HEK293 (cell line): ENCODE results near the gene TIMM10B.

Experiments used
- CTCF ChIA-PET: fragments of 350-600 bp; formaldehyde crosslinking; extraction: SDS; loops from one replicate; lab custom pipeline; 2021; ENCODE audit warnings: antibody characterized with exemption; lab: Yijun Ruan, JAX
- POLR2A ChIA-PET: fragments of 300-600 bp; formaldehyde crosslinking; extraction: SDS; loops from one replicate; lab custom pipeline; 2020; ENCODE audit warnings: antibody characterized with exemption, inconsistent platforms; lab: Yijun Ruan, JAX
- H3K27ac ChIP-seq: fragments of 200-500 bp; sonication (Bioruptor generic); 2 replicates; pipeline ENCODE4 v1.5.1; 2014; ENCODE audit warnings: low read depth, low read length, control low read depth, inconsistent platforms; ENCODE audit errors: extremely low read depth
- H3K36me3 ChIP-seq, 2 experiments: fragments of 200-500 bp in 1 of 2; sonication (Bioruptor generic) in 1 of 2; 1 replicate in 1 of 2; 2 replicates in 1 of 2; pipeline ENCODE4 v1.5.1; 2014 to 2017; ENCODE audit warnings: inconsistent platforms in 2 of 2, low read length in 2 of 2; ENCODE audit not compliant: control insufficient read depth in 2 of 2, insufficient read depth in 1 of 2
- H3K4me1 ChIP-seq: fragments of 200-500 bp; sonication (Bioruptor generic); 2 replicates; pipeline ENCODE4 v1.5.1; 2014; ENCODE audit warnings: mild to moderate bottlenecking, low read length, inconsistent platforms; ENCODE audit not compliant: control insufficient read depth, insufficient read depth
- H3K4me3 ChIP-seq: 2 replicates; pipeline ENCODE4 v1.5.1; 2011; ENCODE audit warnings: low read depth, mild to moderate bottlenecking, control low read depth, low read length, moderate library complexity
- H3K9me3 ChIP-seq: fragments of 200-500 bp; sonication (Bioruptor generic); 2 replicates; pipeline ENCODE4 v1.5.1; 2014; ENCODE audit warnings: low read depth, low read length, inconsistent platforms; ENCODE audit not compliant: control insufficient read depth, insufficient read depth
- GLI2 ChIP-seq: fragments of 450-650 bp; formaldehyde crosslinking; IDR thresholded peaks from 2 replicates; pipeline ENCODE4; 2017; ENCODE audit warnings: missing biosample characterization, missing genetic modification characterization, low read depth, borderline replicate concordance
- GLIS1 ChIP-seq: fragments of 450-650 bp; formaldehyde crosslinking; IDR thresholded peaks from 2 replicates; pipeline ENCODE4 v1.5.1; 2016; ENCODE audit warnings: missing biosample characterization, missing genetic modification characterization
- KLF1 ChIP-seq: fragments of 450-650 bp; formaldehyde crosslinking; IDR thresholded peaks from 2 replicates; pipeline ENCODE4 v1.5.1; 2016; ENCODE audit warnings: missing biosample characterization, missing genetic modification characterization
- KLF8 ChIP-seq: fragments of 450-650 bp; formaldehyde crosslinking; IDR thresholded peaks from 2 replicates; pipeline ENCODE4 v1.5.1; 2016; ENCODE audit warnings: missing biosample characterization, missing genetic modification characterization
- SP2 ChIP-seq: fragments of 450-650 bp; formaldehyde crosslinking; IDR thresholded peaks from 2 replicates; pipeline ENCODE4 v1.5.1; 2016; ENCODE audit warnings: missing biosample characterization, missing genetic modification characterization
- SP3 ChIP-seq: fragments of 450-650 bp; formaldehyde crosslinking; IDR thresholded peaks from 2 replicates; pipeline ENCODE4 v1.5.1; 2016; ENCODE audit warnings: missing biosample characterization, missing genetic modification characterization
- ZBTB20 ChIP-seq: fragments of 450-650 bp; formaldehyde crosslinking; IDR thresholded peaks from 2 replicates; pipeline ENCODE4 v1.5.1; 2016; ENCODE audit warnings: missing biosample characterization, missing genetic modification characterization
- ZFP3 ChIP-seq: fragments of 450-650 bp; formaldehyde crosslinking; IDR thresholded peaks from 2 replicates; pipeline ENCODE4 v1.5.1; 2016; ENCODE audit warnings: low read depth, missing biosample characterization, missing genetic modification characterization
- ZNF132 ChIP-seq: fragments of 450-650 bp; formaldehyde crosslinking; IDR thresholded peaks from 2 replicates; pipeline ENCODE4 v1.5.1; 2017; ENCODE audit warnings: missing biosample characterization, missing genetic modification characterization, borderline replicate concordance
- ZNF133 ChIP-seq: fragments of 450-650 bp; formaldehyde crosslinking; IDR thresholded peaks from 2 replicates; pipeline ENCODE4 v1.5.1; 2016; ENCODE audit warnings: missing biosample characterization, missing genetic modification characterization
- ZNF335 ChIP-seq: fragments of 450-650 bp; formaldehyde crosslinking; conservative IDR thresholded peaks from 2 replicates; pipeline ENCODE4 v1.5.1; 2016; ENCODE audit warnings: missing biosample characterization, missing genetic modification characterization
- ZNF366 ChIP-seq: fragments of 450-650 bp; formaldehyde crosslinking; conservative IDR thresholded peaks from 2 replicates; pipeline ENCODE4 v1.5.1; 2016; ENCODE audit warnings: missing biosample characterization, missing genetic modification characterization
- ZNF571 ChIP-seq: fragments of 450-650 bp; formaldehyde crosslinking; IDR thresholded peaks from 2 replicates; pipeline ENCODE4 v1.5.0; 2017; ENCODE audit warnings: missing biosample characterization, missing genetic modification characterization
- ZNF585B ChIP-seq: fragments of 450-650 bp; formaldehyde crosslinking; IDR thresholded peaks from 2 replicates; pipeline ENCODE4 v1.5.1; 2016; ENCODE audit warnings: missing biosample characterization, missing genetic modification characterization
- ZNF654 ChIP-seq: fragments of 450-650 bp; formaldehyde crosslinking; IDR thresholded peaks from 2 replicates; pipeline ENCODE4 v1.5.1; 2016; ENCODE audit warnings: low read depth, missing biosample characterization, missing genetic modification characterization
- ZNF76 ChIP-seq: fragments of 450-650 bp; formaldehyde crosslinking; IDR thresholded peaks from 2 replicates; pipeline ENCODE4; 2016; ENCODE audit warnings: low read depth, missing biosample characterization, missing genetic modification characterization, borderline replicate concordance
- TF ChIP-seq, protein P1 (sequence below): fragments of 450-650 bp; formaldehyde crosslinking; IDR thresholded peaks from 2 replicates; pipeline ENCODE4 v1.5.1; 2017; ENCODE audit warnings: missing biosample characterization, mild to moderate bottlenecking, missing genetic modification characterization, moderate library complexity
- TF ChIP-seq, protein P2 (sequence below): fragments of 450-650 bp; formaldehyde crosslinking; IDR thresholded peaks from 2 replicates; pipeline ENCODE4 v1.5.1; 2016; ENCODE audit warnings: missing biosample characterization, missing genetic modification characterization
- TF ChIP-seq, protein P3 (sequence below): fragments of 450-650 bp; formaldehyde crosslinking; IDR thresholded peaks from 2 replicates; pipeline ENCODE4 v1.5.1; 2016; ENCODE audit warnings: missing biosample characterization, missing genetic modification characterization

Gene TIMM10B

DNA sequence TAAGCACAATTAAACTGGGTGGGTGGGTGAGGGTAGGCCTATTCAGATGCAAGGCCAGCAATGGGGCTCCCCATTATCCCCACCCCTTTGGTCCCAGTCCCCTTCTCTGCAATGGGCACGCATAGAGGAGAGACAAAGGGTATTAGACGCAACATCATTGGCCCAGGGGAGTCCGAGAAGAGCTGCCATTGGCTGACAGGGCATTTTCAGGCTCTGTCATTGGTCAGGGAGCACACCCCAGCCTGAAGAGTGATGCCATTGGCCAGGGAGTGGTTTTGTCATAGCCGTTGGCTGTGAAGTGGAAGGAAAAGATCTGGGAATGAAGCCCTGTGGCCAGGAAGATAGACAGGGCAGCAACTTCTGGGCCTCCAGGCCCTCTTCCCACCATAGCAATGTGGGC lies 4.7 kb upstream of the TIMM10B start:
- ChIA-PET POLR2A (no interaction called here), CTCF (interaction anchor here (6.3 kb wide), 1 partner anchor 98 kb away, joined by 27 read pairs; no protein-coding TSS in a partner anchor)
- H3K4me1 ChIP-seq, result no peaks in the 10 kb centered on the region

DNA sequence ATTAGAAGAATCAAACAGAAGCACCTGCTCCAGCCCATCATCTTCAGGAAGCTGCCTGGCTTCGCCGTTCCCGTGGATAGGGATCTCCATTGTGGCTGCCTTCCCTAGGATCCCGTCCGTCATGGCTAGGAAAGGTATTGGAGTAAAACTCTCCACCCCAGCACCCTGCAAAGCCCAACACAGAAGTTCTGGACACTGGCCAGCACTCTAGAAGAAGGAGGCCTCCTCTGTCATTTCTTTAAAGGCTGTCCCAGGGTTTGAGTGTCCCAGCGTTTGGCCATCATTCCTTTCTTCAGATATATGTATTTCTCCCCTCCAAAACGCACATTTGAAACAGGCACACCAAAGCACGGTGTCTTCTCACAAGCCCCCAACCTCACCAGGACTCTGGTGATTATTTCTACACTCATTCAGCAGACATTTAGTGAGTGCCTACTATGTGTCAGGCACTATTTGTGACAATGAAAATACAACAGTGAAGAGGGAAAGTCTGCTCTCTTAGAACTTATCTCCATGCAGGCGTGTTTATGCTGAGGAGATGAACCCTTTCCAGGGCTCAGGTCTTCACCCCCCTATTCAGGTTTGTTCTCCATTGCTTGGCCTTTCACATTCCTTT lies 894 bp upstream of the TIMM10B start:
- no peaks in the 10 kb centered on the region for H3K4me1 ChIP-seq
- TF ChIP-seq, protein P1, sequence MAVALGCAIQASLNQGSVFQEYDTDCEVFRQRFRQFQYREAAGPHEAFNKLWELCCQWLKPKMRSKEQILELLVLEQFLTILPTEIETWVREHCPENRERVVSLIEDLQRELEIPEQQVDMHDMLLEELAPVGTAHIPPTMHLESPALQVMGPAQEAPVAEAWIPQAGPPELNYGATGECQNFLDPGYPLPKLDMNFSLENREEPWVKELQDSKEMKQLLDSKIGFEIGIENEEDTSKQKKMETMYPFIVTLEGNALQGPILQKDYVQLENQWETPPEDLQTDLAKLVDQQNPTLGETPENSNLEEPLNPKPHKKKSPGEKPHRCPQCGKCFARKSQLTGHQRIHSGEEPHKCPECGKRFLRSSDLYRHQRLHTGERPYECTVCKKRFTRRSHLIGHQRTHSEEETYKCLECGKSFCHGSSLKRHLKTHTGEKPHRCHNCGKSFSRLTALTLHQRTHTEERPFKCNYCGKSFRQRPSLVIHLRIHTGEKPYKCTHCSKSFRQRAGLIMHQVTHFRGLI (tag by site-specific recombination), result peak; percentile 64
- TF ChIP-seq GLI2 (no peak), KLF1 (no peak), ZNF76 (tag by site-specific recombination) (no peak)
- POLR2A ChIA-PET, result interaction anchor here (1.0 to 1.3 kb wide), 2 partner anchors 41 to 203 kb away, joined by 3 to 6 read pairs; partner anchors contain the start of gene MRPL17
- peaks cover 0 to 75% of the 10 kb centered on the region in 2 experiments; a peak in 1 of 3 replicates for H3K36me3 ChIP-seq
- H3K9me3 ChIP-seq, result no peaks in the 10 kb centered on the region
- CTCF ChIA-PET, result interaction anchor here (0.9 kb wide), 1 partner anchor 102 kb away, joined by 4 read pairs; no protein-coding TSS in a partner anchor
- peak overlapping the region; percentile 73 for H3K4me3 ChIP-seq
- no peak overlapping the region; the same call in 1 of the 2 replicates for H3K27ac ChIP-seq

More for the DNA sequence above, 4.7 kb upstream of the TIMM10B start:
- TF ChIP-seq KLF8 (no peak), SP3 (tag by site-specific recombination) (no peak), ZFP3 (tag by site-specific recombination) (no peak), ZNF366 (tag by site-specific recombination) (no peak), SP2 (tag by site-specific recombination) (peak; percentile 40), ZNF654 (no peak)
- TF ChIP-seq, all 188 proteins: peak for 1
- no peak overlapping the region for H3K27ac ChIP-seq
- H3K9me3 ChIP-seq, result no peaks in the 10 kb centered on the region
- H3K4me3 ChIP-seq, result no peak overlapping the region
- peaks cover 0 to 41% of the 10 kb centered on the region in 2 experiments; a peak in 1 of 3 replicates for H3K36me3 ChIP-seq

DNA sequence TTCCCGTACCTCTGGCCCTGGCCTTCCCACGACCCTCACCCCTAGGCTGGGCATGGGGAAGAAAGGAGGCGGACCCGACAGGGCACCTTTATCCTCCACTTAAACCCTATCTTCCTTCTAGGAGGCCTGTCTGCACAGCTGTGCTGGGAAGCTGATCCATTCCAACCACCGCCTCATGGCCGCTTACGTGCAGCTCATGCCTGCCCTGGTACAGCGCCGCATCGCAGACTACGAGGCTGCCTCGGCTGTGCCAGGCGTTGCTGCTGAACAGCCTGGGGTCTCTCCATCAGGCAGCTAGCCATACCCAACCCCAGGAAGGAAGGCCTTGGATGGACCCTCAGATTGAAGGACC lies 599 bp downstream of the TIMM10B start:
- H3K27ac ChIP-seq, result 0 out of 2 replicates have a peak overlapping the region, but pooled peaks have one; percentile 18
- POLR2A ChIA-PET, result interaction anchor here (0.8 to 2.9 kb wide), 15 partner anchors 8 to 247 kb away, joined by 3 to 40 read pairs (median 6); partner anchors contain the start of genes APBB1, FHIP1B, MRPL17 and SMPD1
- H3K9me3 ChIP-seq, result no peaks in the 10 kb centered on the region
- CTCF ChIA-PET, result interaction anchor here (0.8 to 1.6 kb wide), 5 partner anchors 13 to 38 kb away, joined by 3 to 8 read pairs (median 4); no protein-coding TSS in a partner anchor
- no peaks in the 10 kb centered on the region for H3K4me1 ChIP-seq
- peak overlapping the region; percentile 73 for H3K4me3 ChIP-seq
- peak; percentile 81 for TF ChIP-seq ZNF335 (tag by site-specific recombination)
- TF ChIP-seq ZNF132 (tag by site-specific recombination), result no peak
- peaks cover 0 to 81% of the 10 kb centered on the region in 2 experiments; a peak in 1 of 3 replicates for H3K36me3 ChIP-seq

DNA sequence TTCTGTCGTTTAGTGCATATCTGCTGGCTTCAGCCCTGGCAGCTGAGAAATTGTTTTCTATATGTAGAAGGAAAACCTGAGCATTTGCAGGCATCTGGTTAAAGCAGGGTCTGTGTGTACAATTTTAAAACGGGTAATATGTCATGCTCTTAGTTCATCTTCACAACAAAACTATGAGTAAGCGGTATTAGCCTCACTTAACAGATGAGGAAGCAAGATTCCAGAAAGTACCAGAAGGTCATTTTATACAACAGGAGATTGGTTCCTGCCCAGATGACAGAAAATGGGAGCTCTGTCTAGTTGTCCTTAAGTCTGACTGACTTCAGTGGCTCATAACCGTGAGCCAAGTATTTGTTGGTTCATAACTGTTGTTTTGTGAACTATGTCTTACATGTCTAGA lies 1.1 kb downstream of the TIMM10B start:
- ChIA-PET POLR2A (interaction anchor here (1.1 to 2.9 kb wide), 6 partner anchors 8 to 199 kb away, joined by 3 to 40 read pairs (median 10); partner anchors contain the start of genes APBB1, TPP1 and TRIM3), CTCF (interaction anchor here (0.6 to 1.6 kb wide), 9 partner anchors 8 to 103 kb away, joined by 3 to 8 read pairs (median 3); partner anchors contain the start of gene HPX)
- Histone ChIP-seq H3K9me3 (no peaks in the 10 kb centered on the region), H3K36me3 (peaks cover 0 to 81% of the 10 kb centered on the region in 2 experiments; a peak in 1 of 3 replicates), H3K4me1 (no peaks in the 10 kb centered on the region), H3K4me3 (peak overlapping the region; percentile 73), H3K27ac (no peak overlapping the region)
- no peak for TF ChIP-seq ZNF133 (tag by site-specific recombination)
- TF ChIP-seq, protein P2, sequence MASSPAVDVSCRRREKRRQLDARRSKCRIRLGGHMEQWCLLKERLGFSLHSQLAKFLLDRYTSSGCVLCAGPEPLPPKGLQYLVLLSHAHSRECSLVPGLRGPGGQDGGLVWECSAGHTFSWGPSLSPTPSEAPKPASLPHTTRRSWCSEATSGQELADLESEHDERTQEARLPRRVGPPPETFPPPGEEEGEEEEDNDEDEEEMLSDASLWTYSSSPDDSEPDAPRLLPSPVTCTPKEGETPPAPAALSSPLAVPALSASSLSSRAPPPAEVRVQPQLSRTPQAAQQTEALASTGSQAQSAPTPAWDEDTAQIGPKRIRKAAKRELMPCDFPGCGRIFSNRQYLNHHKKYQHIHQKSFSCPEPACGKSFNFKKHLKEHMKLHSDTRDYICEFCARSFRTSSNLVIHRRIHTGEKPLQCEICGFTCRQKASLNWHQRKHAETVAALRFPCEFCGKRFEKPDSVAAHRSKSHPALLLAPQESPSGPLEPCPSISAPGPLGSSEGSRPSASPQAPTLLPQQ (tag by site-specific recombination), result no peak
- TF ChIP-seq, protein P3, sequence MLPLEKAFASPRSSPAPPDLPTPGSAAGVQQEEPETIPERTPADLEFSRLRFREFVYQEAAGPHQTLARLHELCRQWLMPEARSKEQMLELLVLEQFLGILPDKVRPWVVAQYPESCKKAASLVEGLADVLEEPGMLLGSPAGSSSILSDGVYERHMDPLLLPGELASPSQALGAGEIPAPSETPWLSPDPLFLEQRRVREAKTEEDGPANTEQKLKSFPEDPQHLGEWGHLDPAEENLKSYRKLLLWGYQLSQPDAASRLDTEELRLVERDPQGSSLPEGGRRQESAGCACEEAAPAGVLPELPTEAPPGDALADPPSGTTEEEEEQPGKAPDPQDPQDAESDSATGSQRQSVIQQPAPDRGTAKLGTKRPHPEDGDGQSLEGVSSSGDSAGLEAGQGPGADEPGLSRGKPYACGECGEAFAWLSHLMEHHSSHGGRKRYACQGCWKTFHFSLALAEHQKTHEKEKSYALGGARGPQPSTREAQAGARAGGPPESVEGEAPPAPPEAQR (tag by site-specific recombination), result no peak
- TF ChIP-seq GLIS1 (tag by site-specific recombination), result no peak
- TF ChIP-seq ZNF585B (tag by site-specific recombination), result no peak
- no peak for TF ChIP-seq ZNF571 (tag by site-specific recombination)
- TF ChIP-seq, protein P1 (tag by site-specific recombination), result no peak
- TF ChIP-seq ZBTB20 (tag by site-specific recombination), result no peak
